OCI-LY1 (cell line): ENCODE data around the gene ZNF695.
"Not testable (repeated sequence)": the region's sequence is repeated elsewhere in the genome, so short reads cannot be mapped to it uniquely, and the experiment has no call there.

Source experiments
- H2AFZ ChIP-seq: fragments of 200-600 bp; sonication (generic), shearing (Covaris generic); 2 replicates; pipeline ENCODE4 v1.6.0; 2014; ENCODE audit warnings: antibody characterized with exemption, mild to moderate bottlenecking, low read length
- H3F3A ChIP-seq: fragments of 200-600 bp; sonication (generic), shearing (Covaris generic); 2 replicates; pipeline ENCODE4 v1.6.0; 2014; ENCODE audit warnings: mild to moderate bottlenecking, antibody characterized with exemption, low read length, moderate library complexity; ENCODE audit not compliant: insufficient read depth
- H3K27ac ChIP-seq: fragments of 200-600 bp; sonication (generic); 2 replicates; pipeline ENCODE4 v1.5.1; 2014; ENCODE audit warnings: low read length, mixed run types, mild to moderate bottlenecking, low read depth; ENCODE audit not compliant: poor library complexity, severe bottlenecking
- H3K27me3 ChIP-seq: fragments of 200-600 bp; sonication (generic); 2 replicates; pipeline ENCODE4 v1.6.0; 2014; ENCODE audit warnings: antibody characterized with exemption, mild to moderate bottlenecking, low read length, moderate library complexity; ENCODE audit not compliant: insufficient read depth
- H3K36me3 ChIP-seq: fragments of 200-600 bp; sonication (generic); 2 replicates; pipeline ENCODE4 v1.6.1; 2014; ENCODE audit warnings: mild to moderate bottlenecking, antibody characterized with exemption, low read length, moderate library complexity, mixed read lengths; ENCODE audit not compliant: insufficient read depth
- H3K4me1 ChIP-seq: fragments of 200-600 bp; sonication (generic); 2 replicates; pipeline ENCODE4 v1.5.1; 2014; ENCODE audit warnings: mild to moderate bottlenecking, low read length, moderate library complexity; ENCODE audit not compliant: insufficient read depth, severe bottlenecking
- H3K4me2 ChIP-seq: fragments of 200-600 bp; sonication (generic), shearing (Covaris generic); 2 replicates; pipeline ENCODE4 v1.6.1; 2014; ENCODE audit warnings: low read length
- H3K4me3 ChIP-seq: fragments of 200-600 bp; sonication (generic); 2 replicates; pipeline ENCODE4 v1.5.1; 2014; ENCODE audit warnings: low read length, low read depth, mild to moderate bottlenecking, mixed read lengths; ENCODE audit not compliant: poor library complexity, severe bottlenecking
- H3K79me2 ChIP-seq: fragments of 200-600 bp; shearing (Covaris generic); 2 replicates; pipeline ENCODE4 v1.6.1; 2016; ENCODE audit warnings: mixed run types, low read length, mixed read lengths; ENCODE audit not compliant: insufficient read depth
- H3K9ac ChIP-seq: fragments of 200-600 bp; sonication (generic), shearing (Covaris generic); 2 replicates; pipeline ENCODE4 v1.6.1; 2014; ENCODE audit warnings: mild to moderate bottlenecking, low read length, mixed read lengths
- H3K9me2 ChIP-seq: fragments of 200-600 bp; sonication (generic), shearing (Covaris generic); 2 replicates; pipeline ENCODE4 v1.6.1; 2014; ENCODE audit warnings: low read depth, mild to moderate bottlenecking, low read length, mixed read lengths
- H3K9me3 ChIP-seq: fragments of 200-600 bp; shearing (Covaris generic); 2 replicates; pipeline ENCODE4 v1.6.1; 2014; ENCODE audit warnings: low read length, mixed read lengths
- H4K20me1 ChIP-seq: fragments of 200-600 bp; sonication (generic), shearing (Covaris generic); 2 replicates; pipeline ENCODE4 v1.6.0; 2016; ENCODE audit warnings: mild to moderate bottlenecking, low read length; ENCODE audit not compliant: insufficient read depth
- EZH2 ChIP-seq: fragments of 200-600 bp; sonication (generic), shearing (Covaris generic); IDR thresholded peaks from 2 replicates; pipeline ENCODE4 v1.8.0; 2017; ENCODE audit warnings: borderline replicate concordance, mixed run types, mild to moderate bottlenecking, antibody characterized with exemption, low read length, moderate library complexity, mixed read lengths
- TF ChIP-seq, protein P1 (sequence below): fragments of 200-600 bp; sonication (generic), shearing (Covaris generic); IDR thresholded peaks from 2 replicates; pipeline ENCODE4 v1.5.1; 2017; ENCODE audit warnings: mild to moderate bottlenecking, antibody characterized with exemption, low read length, moderate library complexity, mixed read lengths

ZNF695 gene

DNA sequence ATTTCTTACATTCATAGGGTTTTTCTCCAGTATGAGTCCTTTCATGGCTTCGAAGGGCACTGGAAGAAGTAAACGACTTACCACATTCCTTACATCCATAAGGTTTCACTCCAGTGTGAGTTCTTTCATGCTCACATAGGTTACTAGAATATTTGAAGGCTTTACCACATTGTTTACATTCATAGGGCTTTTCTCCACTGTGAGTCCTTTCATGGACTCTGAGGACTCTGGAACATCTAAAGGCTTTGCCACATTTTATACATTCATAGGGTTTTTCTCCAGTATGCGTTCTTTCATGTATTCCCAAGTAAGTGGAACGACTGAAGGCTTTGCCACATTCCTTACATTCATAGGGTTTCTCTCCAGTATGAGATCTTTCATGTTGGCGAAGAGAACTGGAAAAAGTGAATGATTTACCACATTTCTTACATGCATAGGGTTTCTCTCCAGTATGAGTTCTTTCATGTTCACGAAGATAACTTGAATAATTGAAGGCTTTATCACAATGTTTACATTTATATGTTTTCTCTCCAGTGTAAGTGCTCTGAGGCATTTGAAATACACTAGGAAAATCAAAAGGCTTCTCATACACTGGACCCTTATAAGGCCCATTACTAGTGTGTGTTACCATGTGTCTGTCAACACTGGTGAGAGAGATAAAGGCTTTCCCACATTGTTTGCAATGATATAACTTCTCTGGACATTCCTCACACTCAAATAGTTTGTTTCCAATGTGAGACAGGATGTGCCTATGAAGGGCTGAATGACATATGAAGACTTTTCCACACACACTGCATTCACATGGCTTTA lies 29.9 kb upstream of the ZNF695 start:
- no peak overlapping the region for H3K27ac ChIP-seq
- H3K9me2 ChIP-seq, result no peaks in the 10 kb centered on the region
- H3K4me2 ChIP-seq, result no peak overlapping the region
- no peak overlapping the region for H3K4me3 ChIP-seq
- no peaks in the 10 kb centered on the region for H4K20me1 ChIP-seq
- H3K27me3 ChIP-seq, result no peaks in the 10 kb centered on the region
- H3K79me2 ChIP-seq, result no peaks in the 10 kb centered on the region
- no peak for TF ChIP-seq EZH2
- TF ChIP-seq, protein P1, sequence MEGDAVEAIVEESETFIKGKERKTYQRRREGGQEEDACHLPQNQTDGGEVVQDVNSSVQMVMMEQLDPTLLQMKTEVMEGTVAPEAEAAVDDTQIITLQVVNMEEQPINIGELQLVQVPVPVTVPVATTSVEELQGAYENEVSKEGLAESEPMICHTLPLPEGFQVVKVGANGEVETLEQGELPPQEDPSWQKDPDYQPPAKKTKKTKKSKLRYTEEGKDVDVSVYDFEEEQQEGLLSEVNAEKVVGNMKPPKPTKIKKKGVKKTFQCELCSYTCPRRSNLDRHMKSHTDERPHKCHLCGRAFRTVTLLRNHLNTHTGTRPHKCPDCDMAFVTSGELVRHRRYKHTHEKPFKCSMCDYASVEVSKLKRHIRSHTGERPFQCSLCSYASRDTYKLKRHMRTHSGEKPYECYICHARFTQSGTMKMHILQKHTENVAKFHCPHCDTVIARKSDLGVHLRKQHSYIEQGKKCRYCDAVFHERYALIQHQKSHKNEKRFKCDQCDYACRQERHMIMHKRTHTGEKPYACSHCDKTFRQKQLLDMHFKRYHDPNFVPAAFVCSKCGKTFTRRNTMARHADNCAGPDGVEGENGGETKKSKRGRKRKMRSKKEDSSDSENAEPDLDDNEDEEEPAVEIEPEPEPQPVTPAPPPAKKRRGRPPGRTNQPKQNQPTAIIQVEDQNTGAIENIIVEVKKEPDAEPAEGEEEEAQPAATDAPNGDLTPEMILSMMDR, result no peak
- H3K9me3 ChIP-seq, result peaks cover 59% of the 10 kb centered on the region
- H3K4me1 ChIP-seq, result no peaks in the 10 kb centered on the region
- no peak overlapping the region for H2AFZ ChIP-seq
- H3K36me3 ChIP-seq, result peaks cover 63% of the 10 kb centered on the region
- no peak overlapping the region for H3K9ac ChIP-seq
- no peaks in the 10 kb centered on the region for H3F3A ChIP-seq

DNA sequence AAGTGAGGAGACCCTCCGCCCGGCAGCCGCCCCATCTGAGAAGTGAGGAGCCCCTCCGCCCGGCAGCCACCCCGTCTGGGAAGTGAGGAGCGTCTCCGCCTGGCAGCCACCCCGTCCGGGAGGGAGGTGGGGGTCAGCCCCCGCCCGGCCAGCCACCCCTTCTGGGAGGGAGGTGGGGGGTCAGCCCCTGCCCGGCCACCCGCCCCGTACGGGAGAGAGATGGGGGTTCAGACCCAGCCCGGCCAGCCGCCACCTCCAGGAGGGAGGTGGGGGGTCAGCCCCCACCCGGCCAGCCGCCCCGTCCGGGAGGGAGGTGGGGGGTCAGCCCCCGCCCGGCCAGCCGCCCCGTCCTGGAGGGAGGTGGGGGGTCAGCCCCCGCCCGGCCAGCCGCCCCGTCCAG lies 24.4 kb upstream of the ZNF695 start:
- H3K27ac ChIP-seq, H3K4me3 ChIP-seq, H3K9ac ChIP-seq, H3K4me2 ChIP-seq, H3K27me3 ChIP-seq, H3K79me2 ChIP-seq, H2AFZ ChIP-seq, H3F3A ChIP-seq, H3K9me2 ChIP-seq, H4K20me1 ChIP-seq, H3K4me1 ChIP-seq: not testable (repeated sequence)
- peaks cover 28% of the 10 kb centered on the region for H3K9me3 ChIP-seq
- H3K36me3 ChIP-seq, result peaks cover 28% of the 10 kb centered on the region

DNA sequence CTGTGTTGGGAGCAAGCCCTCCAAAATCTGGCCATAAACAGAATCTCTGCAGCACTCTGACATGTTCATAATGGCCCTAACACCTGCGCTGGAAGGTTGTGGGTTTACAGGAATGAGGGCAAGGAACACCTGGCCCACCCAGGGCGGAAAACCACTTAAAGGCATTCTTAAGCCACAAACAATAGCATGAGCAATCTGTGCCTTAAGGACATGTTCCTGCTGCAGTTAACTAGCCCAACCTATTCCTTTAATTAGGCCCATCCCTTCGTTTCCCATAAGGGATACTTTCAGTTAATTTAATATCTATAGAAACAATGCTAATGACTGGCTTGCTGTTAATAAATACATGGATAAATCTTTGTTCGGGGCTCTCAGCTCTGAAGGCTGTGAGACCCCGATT lies 16.8 kb upstream of the ZNF695 start:
- not testable (repeated sequence) for H3F3A ChIP-seq

DNA sequence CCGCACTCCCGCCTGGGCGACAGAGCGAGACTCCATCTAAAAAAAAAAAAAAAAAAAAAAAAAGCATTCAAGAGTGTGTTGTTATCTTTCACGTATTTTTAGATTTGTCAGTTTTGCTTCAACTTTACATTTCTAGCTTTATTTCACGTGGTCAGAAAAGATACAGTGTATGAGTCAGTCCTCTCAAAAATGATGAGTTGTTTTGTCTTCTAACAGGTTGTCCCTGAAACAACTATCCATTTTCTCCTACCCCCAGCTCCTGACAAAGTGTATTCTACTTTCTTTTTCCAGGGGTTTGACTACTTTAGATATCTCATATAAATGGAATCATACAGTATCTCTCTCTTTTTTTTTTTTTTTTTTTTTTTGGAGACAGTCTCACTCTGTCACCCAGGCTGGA lies 5.5 kb upstream of the ZNF695 start:
- Histone ChIP-seq H3K4me3 (no peak overlapping the region), H3F3A (no peaks in the 10 kb centered on the region), H3K4me1 (no peaks in the 10 kb centered on the region), H3K79me2 (no peaks in the 10 kb centered on the region), H3K9me3 (peaks cover 2% of the 10 kb centered on the region; the same call in 1 of the 2 replicates), H3K9me2 (no peaks in the 10 kb centered on the region), H3K27me3 (no peaks in the 10 kb centered on the region), H3K9ac (no peak overlapping the region), H3K36me3 (no peaks in the 10 kb centered on the region), H4K20me1 (no peaks in the 10 kb centered on the region), H3K27ac (no peak overlapping the region), H2AFZ (no peak overlapping the region), H3K4me2 (no peak overlapping the region)
- no peak for TF ChIP-seq EZH2
- TF ChIP-seq, protein P1, result no peak

More for the DNA sequence above, 16.8 kb upstream of the ZNF695 start:
- not testable (repeated sequence) for H3K9me2 ChIP-seq, H3K27ac ChIP-seq, H3K4me1 ChIP-seq, H4K20me1 ChIP-seq, H2AFZ ChIP-seq, H3K36me3 ChIP-seq, H3K9ac ChIP-seq, H3K79me2 ChIP-seq, H3K4me3 ChIP-seq, H3K4me2 ChIP-seq, H3K9me3 ChIP-seq, H3K27me3 ChIP-seq
